KMS-11 (cell line): ENCODE measurements around the gene WDR62.

Experiments used
- H2AFZ ChIP-seq: fragments of 200-600 bp; sonication (generic); 2 replicates; pipeline ENCODE4 v1.6.1; 2016; ENCODE audit warnings: antibody characterized with exemption, mixed run types, low read depth
- H3K27ac ChIP-seq: fragments of 200-600 bp; sonication (generic); 2 replicates; pipeline ENCODE4 v1.6.1; 2016; ENCODE audit warnings: mild to moderate bottlenecking, mixed run types
- H3K27me3 ChIP-seq: fragments of 200-600 bp; sonication (generic); 2 replicates; pipeline ENCODE4 v1.6.1; 2017; ENCODE audit warnings: mild to moderate bottlenecking, low read depth, mixed run types, moderate library complexity; ENCODE audit not compliant: insufficient read depth
- H3K36me3 ChIP-seq: fragments of 200-600 bp; sonication (generic); 2 replicates; pipeline ENCODE4 v1.6.1; 2017; ENCODE audit warnings: mild to moderate bottlenecking, mixed run types; ENCODE audit not compliant: insufficient read depth
- H3K4me1 ChIP-seq: fragments of 200-600 bp; sonication (generic); 2 replicates; pipeline ENCODE4 v1.6.1; 2016; ENCODE audit warnings: mild to moderate bottlenecking, low read depth, mixed run types; ENCODE audit not compliant: poor library complexity, severe bottlenecking
- H3K4me2 ChIP-seq: fragments of 200-600 bp; sonication (generic); 2 replicates; pipeline ENCODE4 v1.7.0; 2016; ENCODE audit warnings: mild to moderate bottlenecking, mixed run types
- H3K4me3 ChIP-seq: fragments of 200-600 bp; sonication (generic); IDR thresholded peaks from 2 replicates; pipeline ENCODE4 v1.6.1; 2017; ENCODE audit warnings: low read depth, low read length, mixed read lengths; ENCODE audit not compliant: insufficient read depth
- H3K79me2 ChIP-seq: fragments of 200-600 bp; sonication (generic); 2 replicates; pipeline ENCODE4 v1.6.1; 2016; ENCODE audit warnings: low read depth, mixed run types; ENCODE audit not compliant: insufficient read depth
- H3K9ac ChIP-seq: fragments of 200-600 bp; sonication (generic); 2 replicates; pipeline ENCODE4 v1.6.1; 2016; ENCODE audit warnings: mild to moderate bottlenecking, mixed run types
- H4K20me1 ChIP-seq: fragments of 200-600 bp; sonication (generic); 2 replicates; pipeline ENCODE4 v1.6.1; 2016; ENCODE audit warnings: mild to moderate bottlenecking, mixed run types; ENCODE audit not compliant: insufficient read depth
- CTCF ChIP-seq: fragments of 200-600 bp; sonication (generic); conservative IDR thresholded peaks from 2 replicates; pipeline ENCODE4 v1.6.1; 2017; ENCODE audit warnings: low read depth, mild to moderate bottlenecking, antibody characterized with exemption, low read length, moderate library complexity, mixed read lengths

The WDR62 gene

GRCh38 chr19:36081894-36082293, 27.2 kb downstream of the WDR62 start:
- Histone ChIP-seq H3K9ac (no peak overlapping the region), H3K4me3 (no peak overlapping the region), H3K27me3 (no peaks in the 10 kb centered on the region), H3K4me1 (no peaks in the 10 kb centered on the region), H3K4me2 (no peak overlapping the region), H3K79me2 (no peaks in the 10 kb centered on the region), H2AFZ (no peak overlapping the region), H4K20me1 (no peaks in the 10 kb centered on the region), H3K36me3 (peaks cover 19% of the 10 kb centered on the region; the same call in 1 of the 2 replicates), H3K27ac (no peak overlapping the region)
- TF ChIP-seq CTCF: no peak

GRCh38 chr19:36082916-36083315, 28.2 kb downstream of the WDR62 start:
- H3K27ac ChIP-seq: no peak overlapping the region
- no peak overlapping the region for H3K4me2 ChIP-seq
- H4K20me1 ChIP-seq: no peaks in the 10 kb centered on the region
- TF ChIP-seq CTCF: no peak
- no peak overlapping the region for H2AFZ ChIP-seq
- H3K9ac ChIP-seq: no peak overlapping the region
- peaks cover 18% of the 10 kb centered on the region; the same call in 1 of the 2 replicates for H3K36me3 ChIP-seq
- no peak overlapping the region for H3K4me3 ChIP-seq
- H3K79me2 ChIP-seq: no peaks in the 10 kb centered on the region
- no peaks in the 10 kb centered on the region for H3K4me1 ChIP-seq
- H3K27me3 ChIP-seq: no peaks in the 10 kb centered on the region

- H3K27ac ChIP-seq: no peak overlapping the region
- H3K36me3 ChIP-seq: peaks cover 16% of the 10 kb centered on the region; the same call in 1 of the 2 replicates
- no peaks in the 10 kb centered on the region for H3K4me1 ChIP-seq
- H3K9ac ChIP-seq: no peak overlapping the region
- H2AFZ ChIP-seq: no peak overlapping the region
- H4K20me1 ChIP-seq: no peaks in the 10 kb centered on the region
- H3K4me3 ChIP-seq: no peak overlapping the region
- no peak for TF ChIP-seq CTCF
- no peaks in the 10 kb centered on the region for H3K27me3 ChIP-seq
- no peak overlapping the region for H3K4me2 ChIP-seq
- no peaks in the 10 kb centered on the region for H3K79me2 ChIP-seq
Measured at GRCh38 chr19:36084231-36085009, 29.7 kb downstream of the WDR62 start.

GRCh38 chr19:36086326-36086725, 31.6 kb downstream of the WDR62 start:
- H4K20me1 ChIP-seq: no peaks in the 10 kb centered on the region
- H3K79me2 ChIP-seq: no peaks in the 10 kb centered on the region
- H3K4me3 ChIP-seq: no peak overlapping the region
- H3K36me3 ChIP-seq: peaks cover 18% of the 10 kb centered on the region; the same call in 1 of the 2 replicates
- TF ChIP-seq CTCF: no peak
- no peak overlapping the region for H2AFZ ChIP-seq
- H3K4me1 ChIP-seq: no peaks in the 10 kb centered on the region
- H3K9ac ChIP-seq: no peak overlapping the region
- H3K4me2 ChIP-seq: no peak overlapping the region
- no peaks in the 10 kb centered on the region for H3K27me3 ChIP-seq
- no peak overlapping the region for H3K27ac ChIP-seq
